OCI-LY7 (cell line): ENCODE data around the gene GJA1. TPM values are rescaled to one million over a fixed set of nuclear protein-coding genes. Genes with fewer than 3 reads are reported as not detected.

ENCODE experiments used
- BruUV-seq: library from RNA; stranded (reverse); fragments of 400-500 nt; replicated peaks from 2 replicates; lab custom pipeline; 2021; lab: Mats Ljungman, UMichigan
- CTCF ChIA-PET: fragments of 300-600 bp; sonication (Branson Sonifier 250); formaldehyde crosslinking; loops from one replicate; lab custom pipeline; 2022; ENCODE audit warnings: antibody characterized with exemption; ENCODE audit not compliant: unreplicated experiment; lab: Charles Lee
- POLR2A ChIA-PET: fragments of 300-600 bp; sonication (Branson Sonifier 250); formaldehyde crosslinking; loops from one replicate; lab custom pipeline; 2022; ENCODE audit warnings: antibody characterized with exemption; lab: Charles Lee
- DNase-seq: peaks from one replicate; pipeline ENCODE4 v3.0.0-alpha.2; 2015; ENCODE audit warnings: low spot score
- H2AFZ ChIP-seq: fragments of 200-600 bp; sonication (generic), shearing (Covaris generic); 2 replicates; pipeline ENCODE4 v1.6.1; 2014; ENCODE audit warnings: mild to moderate bottlenecking, antibody characterized with exemption, low read length, moderate library complexity
- H3K27ac ChIP-seq: fragments of 200-600 bp; sonication (generic); 2 replicates; pipeline ENCODE4 v1.5.1; 2014; ENCODE audit warnings: mixed run types, low read depth, mild to moderate bottlenecking, moderate library complexity, low read length, inconsistent platforms; ENCODE audit not compliant: poor library complexity, severe bottlenecking
- H3K36me3 ChIP-seq: fragments of 200-600 bp; sonication (generic); 2 replicates; pipeline ENCODE4 v1.6.1; 2014; ENCODE audit warnings: mild to moderate bottlenecking, antibody characterized with exemption, low read length, moderate library complexity, mixed read lengths; ENCODE audit not compliant: insufficient read depth
- H3K4me1 ChIP-seq: fragments of 200-600 bp; sonication (generic); 2 replicates; pipeline ENCODE4 v1.5.1; 2014; ENCODE audit warnings: mild to moderate bottlenecking, low read length; ENCODE audit not compliant: insufficient read depth, poor library complexity, severe bottlenecking
- H3K4me2 ChIP-seq: fragments of 200-600 bp; sonication (generic); 2 replicates; pipeline ENCODE4 v1.6.1; 2014; ENCODE audit warnings: mild to moderate bottlenecking, low read length
- H3K4me3 ChIP-seq: fragments of 200-600 bp; sonication (generic); 2 replicates; pipeline ENCODE4 v1.5.1; 2014; ENCODE audit warnings: mild to moderate bottlenecking, low read depth, low read length; ENCODE audit not compliant: poor library complexity, severe bottlenecking
- H3K79me2 ChIP-seq: fragments of 200-600 bp; sonication (generic); 2 replicates; pipeline ENCODE4 v1.6.1; 2016; ENCODE audit warnings: low read depth, mild to moderate bottlenecking, low read length, moderate library complexity, mixed read lengths; ENCODE audit not compliant: insufficient read depth
- H3K9me2 ChIP-seq: fragments of 200-600 bp; sonication (generic); 2 replicates; pipeline ENCODE4 v1.6.1; 2016; ENCODE audit warnings: mild to moderate bottlenecking, low read length, mixed read lengths; ENCODE audit not compliant: insufficient read depth
- H3K9me3 ChIP-seq: fragments of 200-600 bp; sonication (generic); 2 replicates; pipeline ENCODE4 v1.6.1; 2014; ENCODE audit warnings: mild to moderate bottlenecking, mixed run types, low read length, mixed read lengths
- H4K20me1 ChIP-seq: fragments of 200-600 bp; sonication (generic); 2 replicates; pipeline ENCODE4 v1.6.1; 2014; ENCODE audit warnings: mild to moderate bottlenecking, antibody characterized with exemption, low read length, moderate library complexity, mixed read lengths; ENCODE audit not compliant: insufficient read depth
- CTCF ChIP-seq: fragments of 200-600 bp; sonication (generic); conservative IDR thresholded peaks from 2 replicates; pipeline ENCODE4 v1.5.1; 2014; ENCODE audit warnings: mild to moderate bottlenecking, antibody characterized with exemption, low read length, moderate library complexity, mixed read lengths
- EZH2phosphoT487 ChIP-seq: fragments of 200-600 bp; sonication (generic); IDR thresholded peaks from 2 replicates; pipeline ENCODE4 v1.6.1; 2018; ENCODE audit warnings: low read depth, borderline replicate concordance, mild to moderate bottlenecking, mixed run types, antibody characterized with exemption, low read length, moderate library complexity, mixed read lengths
- intact Hi-C: fragments of 100-400 bp; cut with micrococcal nuclease; formaldehyde crosslinking; loops from one replicate; pipeline ENCODE4 v1.10.0; 2022; ENCODE audit not compliant: unreplicated experiment
- small RNA-seq: library from RNA; depleted of rRNA; stranded (forward); fragments of <200 nt; gene quantifications from one replicate; pipeline ENCODE3, GENCODE V24; 2014
- total RNA-seq, 2 experiments: library from RNA; depleted of rRNA in 1 of 2; stranded (reverse); fragments of >200 nt in 1 of 2; shearing (Covaris generic) in 1 of 2; gene quantifications; 2 replicates each; pipeline ENCODE4 v1.2.3, GENCODE V29; 2014 to 2022

The GJA1 gene
- total RNA-seq, 2 experiments from 2014 or later: not detected

GRCh38 chr6:121498481-121499276 is 63.2 kb downstream of the GJA1 start:
- no peak overlapping the region for H3K4me3 ChIP-seq
- H3K79me2 ChIP-seq: no peaks in the 10 kb centered on the region
- no peak overlapping the region for H3K4me2 ChIP-seq
- H3K27ac ChIP-seq: no peak overlapping the region
- no peaks in the 10 kb centered on the region for H3K36me3 ChIP-seq
- no peaks in the 10 kb centered on the region for H3K9me3 ChIP-seq
- H3K4me1 ChIP-seq: no peaks in the 10 kb centered on the region
- no peaks in the 10 kb centered on the region for H4K20me1 ChIP-seq
- ChIA-PET CTCF (no interaction called here), POLR2A (interaction anchor here (0.7 kb wide), 2 partner anchors 10 to 1144 kb away, joined by 3 to 5 read pairs; no protein-coding TSS in a partner anchor)
- TF ChIP-seq EZH2phosphoT487 (no peak), CTCF (no peak)
- intact Hi-C loops: no loop called here
- BruUV-seq: no TSS peak
- H3K9me2 ChIP-seq: no peaks in the 10 kb centered on the region
- no peak for DNase-seq
- H2AFZ ChIP-seq: no peak overlapping the region

Small RNAs within 50 kb of the gene (small RNA-seq; reads per million reads assigned to genes)
- gene RNU4-35P: not detected

Other genes starting within 250 kb of the GJA1 start
- gene TBC1D32, start 101.2 kb upstream of the GJA1 start, total RNA-seq (2014; rRNA removed; shearing (Covaris generic)): 3.8 and 6.3 TPM in 2 replicates
- gene TBC1D32, start 101.2 kb upstream of the GJA1 start, total RNA-seq (2022): 5.1 and 7.5 TPM in 2 replicates